SU-DHL-6 (cell line): ENCODE measurements around the gene KRT73.

ENCODE experiments used
- H2AFZ ChIP-seq: fragments of 200-600 bp; sonication (generic); 2 replicates; pipeline ENCODE4 v1.6.1; 2014; ENCODE audit warnings: low read depth, mild to moderate bottlenecking, moderate library complexity, mixed read lengths, antibody characterized with exemption, low read length; ENCODE audit not compliant: severe bottlenecking
- H3F3A ChIP-seq: fragments of 200-600 bp; shearing (Covaris generic); 2 replicates; pipeline ENCODE4 v1.6.0; 2016; ENCODE audit warnings: antibody characterized with exemption, mild to moderate bottlenecking; ENCODE audit not compliant: insufficient read depth
- H3K27ac ChIP-seq: fragments of 200-600 bp; sonication (generic); 2 replicates; pipeline ENCODE4 v1.5.1; 2016; ENCODE audit warnings: low read depth, mild to moderate bottlenecking, low read length, moderate library complexity, mixed read lengths
- H3K27me3 ChIP-seq: fragments of 200-600 bp; sonication (generic), shearing (Covaris generic); 2 replicates; pipeline ENCODE4 v1.6.0; 2014; ENCODE audit warnings: mild to moderate bottlenecking, low read length
- H3K36me3 ChIP-seq: fragments of 200-600 bp; sonication (generic); 2 replicates; pipeline ENCODE4 v1.6.1; 2014; ENCODE audit warnings: mild to moderate bottlenecking, low read length, mixed read lengths
- H3K4me2 ChIP-seq: fragments of 300-600, 200-600 bp; shearing (Covaris generic), sonication (generic); 2 replicates; pipeline ENCODE4 v1.6.0; 2014; ENCODE audit warnings: low read length, low read depth, mild to moderate bottlenecking; ENCODE audit not compliant: poor library complexity, severe bottlenecking
- H3K4me3 ChIP-seq: fragments of 200-600 bp; sonication (generic); 2 replicates; pipeline ENCODE4 v1.5.1; 2014; ENCODE audit warnings: antibody characterized with exemption, low read length, mild to moderate bottlenecking, mixed read lengths; ENCODE audit not compliant: insufficient read depth, poor library complexity, severe bottlenecking
- H3K79me2 ChIP-seq: fragments of 200-600 bp; sonication (generic); 2 replicates; pipeline ENCODE4 v1.6.1; 2014; ENCODE audit warnings: mild to moderate bottlenecking, low read length, moderate library complexity; ENCODE audit not compliant: insufficient read depth
- H3K9ac ChIP-seq: fragments of 200-600 bp; sonication (generic); 2 replicates; pipeline ENCODE4 v1.7.0; 2014; ENCODE audit warnings: mild to moderate bottlenecking, low read length
- H3K9me2 ChIP-seq: fragments of 200-600 bp; sonication (generic); replicated peaks from 2 replicates; pipeline ENCODE4 v1.6.1; 2014; ENCODE audit warnings: low read length; ENCODE audit not compliant: insufficient read depth
- H3K9me3 ChIP-seq: fragments of 200-600 bp; sonication (generic); 2 replicates; pipeline ENCODE4 v1.6.1; 2014; ENCODE audit warnings: low read length, mixed read lengths; ENCODE audit not compliant: insufficient read depth
- H4K20me1 ChIP-seq: fragments of 200-600 bp; sonication (generic); 2 replicates; pipeline ENCODE4 v1.6.1; 2014; ENCODE audit warnings: low read depth, mild to moderate bottlenecking, antibody characterized with exemption, low read length, moderate library complexity, mixed read lengths
- CTCF ChIP-seq: fragments of 200-600 bp; sonication (generic); IDR thresholded peaks from one replicate; pipeline ENCODE4 v1.5.1; 2017; ENCODE audit warnings: antibody characterized with exemption, mild to moderate bottlenecking, low read length, moderate library complexity; ENCODE audit not compliant: insufficient read depth, poor library complexity, severe bottlenecking
- EZH2phosphoT487 ChIP-seq: fragments of 200-600 bp; sonication (generic), shearing (Covaris generic); conservative IDR thresholded peaks from 2 replicates; pipeline ENCODE4 v1.6.1; 2018; ENCODE audit warnings: mild to moderate bottlenecking, antibody characterized with exemption, low read length, moderate library complexity, mixed read lengths

Gene KRT73

DNA sequence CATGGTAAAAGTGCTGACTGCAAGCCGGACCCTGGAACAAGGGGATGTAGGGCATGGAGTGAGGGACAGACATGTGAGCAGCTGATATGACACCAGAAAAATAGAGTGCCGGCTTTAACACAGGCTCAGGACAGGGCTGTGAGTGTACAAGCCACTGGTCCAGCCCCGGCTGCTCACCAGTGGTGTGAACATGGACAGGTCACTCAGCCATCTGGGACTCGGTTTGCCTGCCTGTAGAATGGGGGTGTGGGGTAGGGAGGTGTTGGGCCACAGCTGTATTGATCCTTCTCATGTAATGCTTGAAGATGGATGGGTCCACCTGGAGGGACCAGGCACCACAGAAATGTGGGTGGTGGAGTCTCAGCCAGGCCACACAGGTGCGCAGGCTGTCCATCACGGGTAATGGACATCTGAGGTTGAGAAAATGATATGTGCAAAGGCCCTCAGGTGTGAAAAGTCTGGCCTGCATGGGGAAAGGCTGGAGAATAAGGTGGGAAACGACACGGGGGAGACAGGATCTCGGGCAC, 34.1 kb downstream of the KRT73 start:
- Histone ChIP-seq H3F3A (no peaks in the 10 kb centered on the region), H3K4me3 (no peak overlapping the region), H2AFZ (no peak overlapping the region), H3K9ac (no peak overlapping the region), H3K27me3 (no peaks in the 10 kb centered on the region), H3K36me3 (no peaks in the 10 kb centered on the region), H3K4me2 (no peak overlapping the region), H4K20me1 (no peaks in the 10 kb centered on the region), H3K27ac (no peak overlapping the region), H3K9me2 (no peaks in the 10 kb centered on the region), H3K79me2 (no peaks in the 10 kb centered on the region), H3K9me3 (no peaks in the 10 kb centered on the region)
- TF ChIP-seq EZH2phosphoT487 (no peak), CTCF (no peak)

- no peak overlapping the region for H3K9ac ChIP-seq
- H3K27me3 ChIP-seq: no peaks in the 10 kb centered on the region
- no peak overlapping the region for H3K4me3 ChIP-seq
- H2AFZ ChIP-seq: no peak overlapping the region
- no peaks in the 10 kb centered on the region for H3K36me3 ChIP-seq
- H4K20me1 ChIP-seq: no peaks in the 10 kb centered on the region
- H3K79me2 ChIP-seq: no peaks in the 10 kb centered on the region
- H3K4me2 ChIP-seq: no peak overlapping the region
- H3F3A ChIP-seq: no peaks in the 10 kb centered on the region
- no peaks in the 10 kb centered on the region for H3K9me3 ChIP-seq
- no peaks in the 10 kb centered on the region for H3K9me2 ChIP-seq
- H3K27ac ChIP-seq: no peak overlapping the region
- peak; percentile 38 for TF ChIP-seq CTCF
- TF ChIP-seq EZH2phosphoT487: no peak
These were observed 35.3 kb downstream of the KRT73 start for GRCh38 chr12:52582971-52583456.

GRCh38 chr12:52582486-52582885, 35.9 kb downstream of the KRT73 start:
- Histone ChIP-seq H3K9me3 (no peaks in the 10 kb centered on the region), H2AFZ (no peak overlapping the region), H3K9ac (no peak overlapping the region), H3K4me3 (no peak overlapping the region), H3K79me2 (no peaks in the 10 kb centered on the region), H3F3A (no peaks in the 10 kb centered on the region), H3K36me3 (no peaks in the 10 kb centered on the region), H3K27ac (no peak overlapping the region), H3K9me2 (no peaks in the 10 kb centered on the region), H4K20me1 (no peaks in the 10 kb centered on the region), H3K4me2 (no peak overlapping the region), H3K27me3 (no peaks in the 10 kb centered on the region)
- TF ChIP-seq CTCF (no peak), EZH2phosphoT487 (no peak)
